ENCODE data around the gene KRTAP10-9. TPM values are rescaled to one million over a fixed set of nuclear protein-coding genes. Genes with fewer than 3 reads are reported as not detected.
"Not testable (repeated sequence)": the region's sequence is repeated elsewhere in the genome, so short reads cannot be mapped to it uniquely, and the experiment has no call there.

Gene KRTAP10-9
- total and polyA plus RNA-seq, 2 donors (not counting 1 experiment from before 2014, with no cell fraction given), result not detected

DNA sequence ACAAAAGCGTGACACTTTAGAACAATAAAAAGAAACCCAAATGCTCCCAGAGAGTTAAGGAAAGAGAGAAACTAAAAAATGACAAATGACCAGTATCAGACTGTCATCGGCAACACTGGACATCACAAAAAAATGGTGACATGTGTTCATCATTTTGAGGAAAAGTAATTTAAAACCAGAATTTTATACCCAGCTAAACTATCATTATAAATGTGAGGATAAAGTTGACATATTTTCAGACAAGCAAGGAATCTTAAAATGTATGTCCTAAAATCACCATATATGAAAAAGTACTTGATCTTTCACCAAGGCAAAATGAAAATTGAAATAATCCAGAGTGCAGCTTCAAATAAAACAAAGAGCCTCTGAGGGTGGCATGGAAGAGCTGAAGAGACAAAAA is 18.0 kb downstream of the KRTAP10-9 start:
- H3K27me3 ChIP-seq (ENCODE audit: control insufficient read depth, insufficient read depth, low read length), result no peaks in the 10 kb centered on the region
- H4K20me1 ChIP-seq (ENCODE audit: control insufficient read depth, extremely low read depth, insufficient read depth, low read length), result no peaks in the 10 kb centered on the region
- no peak overlapping the region for H3K27ac ChIP-seq (ENCODE audit: insufficient read depth, low read length)
- H2AFZ ChIP-seq (ENCODE audit: low read length), result no peak overlapping the region
- TF ChIP-seq, protein P1, sequence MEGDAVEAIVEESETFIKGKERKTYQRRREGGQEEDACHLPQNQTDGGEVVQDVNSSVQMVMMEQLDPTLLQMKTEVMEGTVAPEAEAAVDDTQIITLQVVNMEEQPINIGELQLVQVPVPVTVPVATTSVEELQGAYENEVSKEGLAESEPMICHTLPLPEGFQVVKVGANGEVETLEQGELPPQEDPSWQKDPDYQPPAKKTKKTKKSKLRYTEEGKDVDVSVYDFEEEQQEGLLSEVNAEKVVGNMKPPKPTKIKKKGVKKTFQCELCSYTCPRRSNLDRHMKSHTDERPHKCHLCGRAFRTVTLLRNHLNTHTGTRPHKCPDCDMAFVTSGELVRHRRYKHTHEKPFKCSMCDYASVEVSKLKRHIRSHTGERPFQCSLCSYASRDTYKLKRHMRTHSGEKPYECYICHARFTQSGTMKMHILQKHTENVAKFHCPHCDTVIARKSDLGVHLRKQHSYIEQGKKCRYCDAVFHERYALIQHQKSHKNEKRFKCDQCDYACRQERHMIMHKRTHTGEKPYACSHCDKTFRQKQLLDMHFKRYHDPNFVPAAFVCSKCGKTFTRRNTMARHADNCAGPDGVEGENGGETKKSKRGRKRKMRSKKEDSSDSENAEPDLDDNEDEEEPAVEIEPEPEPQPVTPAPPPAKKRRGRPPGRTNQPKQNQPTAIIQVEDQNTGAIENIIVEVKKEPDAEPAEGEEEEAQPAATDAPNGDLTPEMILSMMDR (conservative IDR thresholded peaks at IDR 0.05 in 1 of 2, IDR thresholded peaks at IDR 0.05 in 1 of 2; ENCODE audit: low read depth in 1 of 2, low read length in 2 of 2), result no peak
- no peak for TF ChIP-seq EZH2 (IDR thresholded peaks at IDR 0.05; ENCODE audit: low read length, missing control alignments)
- no peaks in the 10 kb centered on the region for H3K4me1 ChIP-seq (ENCODE audit: control insufficient read depth, extremely low read depth, insufficient read depth, low read length)
- DNase-seq (ENCODE audit: low read depth in 2 of 2), result no peak
- H3K36me3 ChIP-seq (ENCODE audit: control insufficient read depth, insufficient read depth, low read length), result no peaks in the 10 kb centered on the region
- no peak overlapping the region for H3K4me3 ChIP-seq (replicated peaks in 1 of 4; ENCODE audit: control extremely low read depth in 1 of 4, insufficient read depth in 1 of 4, low read depth in 3 of 4, low read length in 4 of 4)
- H3K9me3 ChIP-seq (ENCODE audit: control insufficient read depth, insufficient read depth, low read depth, low read length), result no peaks in the 10 kb centered on the region
- H3K79me2 ChIP-seq (ENCODE audit: control insufficient read depth, insufficient read depth, low read length), result no peaks in the 10 kb centered on the region
- H3K4me2 ChIP-seq (ENCODE audit: extremely low read depth, insufficient read depth, low read length), result no peak overlapping the region
- no peak overlapping the region for H3K9ac ChIP-seq (ENCODE audit: insufficient read depth, low read length)

DNA sequence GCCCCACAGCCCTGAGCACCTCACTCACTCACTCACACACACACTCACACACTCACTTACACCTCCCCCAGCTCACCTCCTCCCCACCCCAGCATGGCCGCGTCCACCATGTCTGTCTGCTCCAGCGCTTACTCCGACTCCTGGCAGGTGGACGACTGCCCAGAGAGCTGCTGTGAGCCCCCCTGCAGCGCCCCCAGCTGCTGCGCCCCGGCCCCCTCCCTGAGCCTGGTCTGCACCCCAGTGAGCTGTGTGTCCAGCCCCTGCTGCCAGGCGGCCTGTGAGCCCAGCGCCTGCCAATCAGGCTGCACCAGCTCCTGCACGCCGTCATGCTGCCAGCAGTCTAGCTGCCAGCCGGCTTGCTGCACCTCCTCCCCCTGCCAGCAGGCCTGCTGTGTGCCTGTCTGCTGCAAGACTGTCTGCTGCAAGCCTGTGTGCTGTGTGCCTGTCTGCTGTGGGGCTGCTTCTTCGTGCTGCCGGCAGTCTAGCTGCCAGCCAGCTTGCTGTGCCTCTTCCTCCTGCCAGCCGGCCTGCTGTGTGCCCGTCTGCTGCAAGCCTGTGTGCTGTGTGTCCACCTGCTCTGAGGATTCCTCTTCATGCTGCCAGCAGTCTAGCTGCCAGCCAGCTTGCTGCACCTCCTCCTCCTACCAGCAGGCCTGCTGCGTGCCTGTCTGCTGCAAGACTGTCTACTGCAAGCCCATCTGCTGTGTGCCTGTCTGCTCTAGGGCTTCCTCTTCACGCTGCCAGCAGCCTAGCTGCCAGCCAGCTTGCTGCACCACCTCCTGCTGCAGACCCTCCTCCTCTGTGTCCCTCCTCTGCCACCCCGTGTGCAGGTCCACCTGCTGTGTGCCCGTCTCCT is 19.7 kb downstream of the KRTAP10-9 start, which contains the start of gene KRTAP10-11:
Gene KRTAP10-11 (plus strand): TSS at position 49 of the 856 bp plus-strand sequence. CDS start 45 bp downstream, at position 94.
- H3K27ac ChIP-seq (ENCODE audit: insufficient read depth, low read length); H2AFZ ChIP-seq (ENCODE audit: low read length); H3K9ac ChIP-seq (ENCODE audit: insufficient read depth, low read length); H3K4me3 ChIP-seq (replicated peaks in 1 of 4; ENCODE audit: control extremely low read depth in 1 of 4, insufficient read depth in 1 of 4, low read depth in 3 of 4, low read length in 4 of 4); DNase-seq (ENCODE audit: low read depth in 2 of 2); H3K4me1 ChIP-seq (ENCODE audit: control insufficient read depth, extremely low read depth, insufficient read depth, low read length); H3K36me3 ChIP-seq (ENCODE audit: control insufficient read depth, insufficient read depth, low read length); H3K79me2 ChIP-seq (ENCODE audit: control insufficient read depth, insufficient read depth, low read length); H4K20me1 ChIP-seq (ENCODE audit: control insufficient read depth, extremely low read depth, insufficient read depth, low read length); H3K27me3 ChIP-seq (ENCODE audit: control insufficient read depth, insufficient read depth, low read length); H3K4me2 ChIP-seq (ENCODE audit: extremely low read depth, insufficient read depth, low read length); H3K9me3 ChIP-seq (ENCODE audit: control insufficient read depth, insufficient read depth, low read depth, low read length): not testable (repeated sequence)

DNA sequence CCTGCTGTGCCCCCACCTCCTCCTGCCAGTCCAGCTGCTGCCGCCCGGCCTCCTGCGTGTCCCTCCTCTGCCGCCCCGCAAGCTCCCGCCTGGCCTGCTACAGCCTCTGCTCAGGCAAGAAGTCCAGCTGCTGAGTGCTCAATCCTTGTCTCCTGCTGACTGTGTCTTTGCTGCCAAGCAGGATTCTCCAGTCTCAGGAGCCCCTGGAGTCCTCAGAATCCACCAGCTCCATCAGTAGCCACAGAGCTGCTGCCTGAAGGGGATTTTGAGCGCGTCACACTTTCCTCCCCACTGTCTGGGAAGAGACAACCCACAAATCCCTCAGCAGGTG is 20.3 kb downstream of the KRTAP10-9 start:
- H3K4me1 ChIP-seq (ENCODE audit: control insufficient read depth, extremely low read depth, insufficient read depth, low read length), result no peaks in the 10 kb centered on the region
- H3K36me3 ChIP-seq (ENCODE audit: control insufficient read depth, insufficient read depth, low read length), result no peaks in the 10 kb centered on the region
- no peaks in the 10 kb centered on the region for H3K27me3 ChIP-seq (ENCODE audit: control insufficient read depth, insufficient read depth, low read length)
- no peak overlapping the region for H3K4me3 ChIP-seq (replicated peaks in 1 of 4; ENCODE audit: control extremely low read depth in 1 of 4, insufficient read depth in 1 of 4, low read depth in 3 of 4, low read length in 4 of 4)
- H3K27ac ChIP-seq (ENCODE audit: insufficient read depth, low read length), result no peak overlapping the region
- H4K20me1 ChIP-seq (ENCODE audit: control insufficient read depth, extremely low read depth, insufficient read depth, low read length), result no peaks in the 10 kb centered on the region
- H3K9ac ChIP-seq (ENCODE audit: insufficient read depth, low read length), result no peak overlapping the region
- TF ChIP-seq, protein P1 (conservative IDR thresholded peaks at IDR 0.05 in 1 of 2, IDR thresholded peaks at IDR 0.05 in 1 of 2; ENCODE audit: low read depth in 1 of 2, low read length in 2 of 2), result no peak
- no peak for TF ChIP-seq EZH2 (IDR thresholded peaks at IDR 0.05; ENCODE audit: low read length, missing control alignments)
- no peak overlapping the region for H3K4me2 ChIP-seq (ENCODE audit: extremely low read depth, insufficient read depth, low read length)
- no peaks in the 10 kb centered on the region for H3K9me3 ChIP-seq (ENCODE audit: control insufficient read depth, insufficient read depth, low read depth, low read length)
- no peaks in the 10 kb centered on the region for H3K79me2 ChIP-seq (ENCODE audit: control insufficient read depth, insufficient read depth, low read length)
- H2AFZ ChIP-seq (ENCODE audit: low read length), result no peak overlapping the region
- DNase-seq (ENCODE audit: low read depth in 2 of 2), result no peak

All from fibroblast of lung (primary cell).